Activated CD8-positive, alpha-beta memory T cell treated with anti-CD3 and anti-CD28 coated beads, Interleukin-2, amount 50 U/mL, for 24 hours (primary cell): Measurements from ENCODE around the gene ARHGAP28.
"Not testable (repeated sequence)": the region's sequence is repeated elsewhere in the genome, so short reads cannot be mapped to it uniquely, and the experiment has no call there.

Source experiments
- DNase-seq: peaks from one replicate; pipeline ENCODE4 v3.0.0-alpha.2; 2020; ENCODE audit errors: extremely low read depth

ARHGAP28 gene

DNA sequence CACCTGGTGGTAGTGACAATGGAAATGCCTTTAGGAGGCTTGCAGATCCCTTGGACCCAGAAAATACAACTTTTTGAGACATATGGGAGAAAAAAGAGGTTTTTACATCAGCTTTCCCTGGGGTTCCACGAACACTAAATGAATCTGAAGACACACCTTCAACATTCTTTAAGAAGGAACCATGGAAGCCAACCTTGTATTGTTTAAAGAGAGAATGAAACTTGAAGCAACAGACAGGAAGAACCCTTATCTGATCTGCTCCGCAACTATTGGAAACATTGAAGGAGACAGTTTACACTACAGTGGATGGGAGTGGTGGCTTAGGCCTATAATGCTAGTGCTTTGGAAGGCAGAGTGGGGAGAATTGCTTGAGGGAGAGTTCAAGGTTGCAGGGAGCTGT is 197.6 kb downstream of the ARHGAP28 start:
- no peak for DNase-seq

DNA sequence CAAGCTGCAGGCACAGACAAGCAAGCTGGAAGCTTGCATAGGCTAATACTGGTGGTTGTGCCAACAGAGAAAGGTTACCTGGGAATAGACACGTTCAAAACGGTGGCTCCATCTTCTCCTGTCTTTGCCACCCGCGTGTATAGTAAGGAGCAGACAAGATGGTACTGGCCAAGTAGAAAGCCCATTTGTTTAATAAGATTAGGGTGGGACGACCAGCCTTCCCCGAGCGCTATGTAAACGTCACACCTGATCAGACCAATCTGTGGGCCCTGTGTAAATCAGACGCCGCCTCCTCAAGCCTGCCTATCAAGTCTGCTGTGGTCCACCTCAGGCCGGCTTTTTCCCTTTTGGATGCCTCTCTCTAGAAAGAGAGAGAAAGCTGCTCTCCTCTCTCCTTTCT is 198.8 kb downstream of the ARHGAP28 start:
- no peak for DNase-seq

DNA sequence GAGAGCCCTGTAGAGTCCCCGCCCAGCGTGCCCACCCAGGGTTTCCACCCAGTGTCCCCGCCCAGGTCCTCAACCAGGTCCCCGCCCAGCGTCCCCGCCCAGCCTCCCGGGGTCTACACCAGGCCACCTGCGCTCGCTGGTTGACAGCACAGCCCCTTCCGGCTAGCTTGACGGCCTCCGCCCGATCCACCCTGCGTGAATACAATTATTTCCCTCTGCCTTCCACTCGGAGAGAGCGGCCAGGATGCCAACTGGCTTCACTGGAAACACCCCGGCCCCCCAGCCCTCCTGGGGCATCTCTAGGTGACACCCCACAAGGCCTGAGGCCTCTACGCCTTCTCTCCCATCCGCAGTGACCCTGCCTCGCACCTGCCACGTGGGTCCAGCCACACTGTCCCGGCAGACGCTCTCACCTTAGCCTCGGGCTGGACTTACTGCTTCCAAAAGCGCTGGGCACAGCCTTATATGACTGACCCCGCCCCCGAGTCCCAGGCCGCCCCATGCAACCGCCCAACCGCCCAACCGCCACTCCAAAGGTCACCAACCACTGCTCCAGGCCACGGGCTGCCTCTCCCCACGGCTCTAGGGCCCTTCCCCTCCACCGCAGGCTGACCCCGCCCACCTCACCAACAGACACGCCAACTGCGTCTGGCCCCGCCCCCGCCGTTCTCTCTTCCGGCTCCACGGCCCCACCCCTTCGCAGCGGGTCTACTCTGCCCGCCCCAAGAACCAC is 200.0 kb downstream of the ARHGAP28 start:
- DNase-seq, result no peak

DNA sequence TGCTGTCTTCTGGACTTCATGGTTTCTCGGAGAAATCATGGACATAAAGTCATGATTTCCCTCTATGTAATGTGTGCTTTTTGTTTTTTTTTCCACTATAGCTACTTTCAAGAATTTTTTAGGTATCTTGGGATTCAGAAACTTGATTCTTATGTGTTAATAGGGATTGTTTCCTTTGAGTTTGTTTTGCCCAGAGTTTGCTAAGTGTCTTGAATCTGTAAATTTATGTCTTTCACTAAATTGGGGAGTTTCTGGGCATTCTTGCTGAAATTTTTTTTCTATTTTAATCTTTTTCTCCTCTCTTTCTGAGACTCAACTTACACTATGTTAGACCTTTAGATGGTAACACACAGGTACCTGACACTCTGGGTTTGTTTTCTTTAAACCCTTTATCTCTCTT is 205.3 kb downstream of the ARHGAP28 start:
- DNase-seq, result no peak

DNA sequence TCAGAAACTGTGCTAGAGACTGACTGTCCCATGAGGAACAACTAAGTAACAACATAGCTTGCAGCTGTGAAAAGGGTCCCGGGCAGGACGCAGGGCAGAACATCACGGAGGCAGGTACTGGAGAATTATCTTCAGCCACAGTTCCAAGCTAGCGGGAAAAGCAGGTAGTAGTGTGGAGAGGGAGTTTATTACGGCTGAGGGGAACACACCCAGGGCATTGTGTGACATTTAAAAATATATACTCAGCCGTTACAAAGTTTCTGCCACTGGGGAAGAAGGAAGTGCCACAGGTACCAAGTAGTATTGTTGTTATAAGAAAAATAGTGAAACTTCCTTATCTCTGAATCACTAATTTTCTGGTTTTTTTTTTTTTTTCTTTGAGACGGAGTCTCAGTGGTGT is 208.5 kb downstream of the ARHGAP28 start:
- DNase-seq, result no peak

DNA sequence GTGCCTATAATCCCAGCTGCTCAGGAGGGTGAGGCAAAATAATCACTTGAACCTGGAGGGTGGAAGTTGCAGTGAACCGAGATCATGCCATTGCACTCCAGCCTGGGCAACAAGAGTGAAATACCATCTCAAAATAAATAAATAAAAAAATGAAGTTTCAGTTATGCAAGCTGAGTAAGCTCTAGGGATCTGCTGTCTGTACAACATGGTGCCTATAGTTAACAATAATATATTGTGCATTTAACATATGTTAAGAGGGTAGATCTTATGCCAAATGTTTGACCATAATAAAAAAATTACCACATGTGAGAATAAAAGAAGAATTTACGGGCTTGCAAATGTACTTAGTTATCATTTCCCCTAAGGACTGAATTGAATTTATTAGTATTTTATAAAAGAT is 208.9 kb downstream of the ARHGAP28 start:
- DNase-seq, result not testable (repeated sequence)

DNA sequence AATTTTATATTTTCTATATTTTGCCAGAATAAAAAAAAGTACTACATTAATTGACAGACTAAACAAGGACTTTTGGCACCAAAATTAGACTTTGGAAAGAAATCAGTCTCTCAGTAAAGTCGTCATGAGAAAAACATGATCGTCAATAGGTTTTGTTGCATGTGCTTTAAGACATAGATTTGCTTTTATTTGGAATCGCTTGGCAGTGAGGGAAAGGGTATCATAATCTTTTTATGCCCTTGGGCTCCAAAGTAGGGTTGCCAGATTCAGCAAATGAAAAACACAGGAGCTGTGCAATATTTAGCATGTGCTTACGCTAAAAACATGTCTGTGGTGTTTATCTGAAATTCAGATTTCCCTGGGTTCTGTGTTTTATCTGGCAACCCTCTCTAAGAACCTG is 210.5 kb downstream of the ARHGAP28 start:
- no peak for DNase-seq

DNA sequence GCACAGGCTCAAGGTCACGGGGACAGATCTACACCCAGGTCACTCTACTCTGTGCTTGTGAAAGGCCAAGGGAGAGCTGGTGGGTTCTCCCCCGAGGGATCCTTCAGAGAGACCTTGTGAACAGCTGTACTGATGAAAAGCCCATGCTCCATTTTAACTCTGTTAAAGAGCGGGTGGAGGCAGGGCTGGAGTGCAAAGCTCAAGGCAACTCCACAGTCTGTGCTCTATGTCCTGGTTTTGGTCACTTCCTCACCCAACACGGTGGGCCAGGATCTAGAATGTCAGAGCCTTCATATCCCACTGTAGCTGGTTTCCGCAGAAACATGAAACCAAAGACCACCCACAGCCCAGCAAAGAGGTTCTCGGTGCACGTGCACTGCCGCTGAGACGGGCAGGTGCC is 210.9 kb downstream of the ARHGAP28 start:
- no peak for DNase-seq

DNA sequence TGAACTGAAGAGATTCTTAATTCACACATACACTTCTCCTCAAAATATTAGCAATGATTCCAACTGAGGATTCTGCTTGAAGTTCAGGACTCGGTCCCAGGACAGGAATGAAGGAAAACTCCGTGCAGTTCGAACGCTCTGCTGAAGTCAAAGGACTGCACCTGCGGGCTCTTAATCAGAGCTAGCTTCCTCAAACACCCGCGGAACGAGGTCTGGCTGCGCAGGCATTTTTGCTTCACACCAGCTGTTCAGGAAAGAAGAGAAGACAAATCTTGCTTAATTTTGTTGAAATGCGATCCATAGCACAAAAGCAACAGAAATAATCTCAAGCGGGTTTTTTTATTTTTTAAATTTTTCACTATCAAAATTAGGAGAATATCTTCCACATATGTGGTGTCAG is 212.5 kb downstream of the ARHGAP28 start:
- no peak for DNase-seq

DNA sequence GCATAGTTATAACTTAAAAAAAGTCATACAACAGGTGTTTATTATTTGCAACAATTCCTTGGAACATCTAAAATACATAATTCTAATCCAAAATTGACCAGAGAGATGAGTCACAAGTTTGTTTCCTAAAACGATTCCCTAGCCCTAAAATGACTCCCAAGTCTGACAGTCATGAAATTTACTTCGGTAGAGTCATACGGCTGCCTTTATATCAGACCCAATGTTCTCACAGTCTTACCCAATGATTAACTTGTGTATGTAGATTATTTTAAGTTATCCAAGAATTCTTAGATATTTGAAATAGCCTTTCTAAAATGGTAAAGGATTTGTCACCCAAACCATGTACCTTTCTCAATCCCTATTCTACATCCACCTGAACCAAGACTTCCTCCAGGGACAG is 213.2 kb downstream of the ARHGAP28 start:
- DNase-seq, result no peak

DNA sequence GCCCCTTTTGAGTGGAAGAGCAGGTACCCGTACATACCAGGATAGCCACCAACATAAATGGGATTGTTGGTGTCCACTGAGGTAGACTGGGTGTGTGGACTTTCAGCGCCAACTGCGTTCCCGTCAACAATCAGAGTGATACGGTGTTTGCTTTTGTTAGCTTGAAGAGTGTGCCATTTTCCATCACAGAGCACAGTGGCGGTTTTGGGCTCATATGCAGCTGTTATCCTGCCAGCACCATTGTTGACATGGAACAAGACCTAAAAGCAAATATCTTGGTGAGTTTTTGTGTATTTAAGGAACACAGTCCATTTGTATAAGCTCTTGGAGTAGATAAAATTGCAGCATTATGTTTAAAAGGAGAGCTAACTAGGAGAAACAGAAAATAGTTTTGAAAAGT is 213.6 kb downstream of the ARHGAP28 start:
- no peak for DNase-seq

DNA sequence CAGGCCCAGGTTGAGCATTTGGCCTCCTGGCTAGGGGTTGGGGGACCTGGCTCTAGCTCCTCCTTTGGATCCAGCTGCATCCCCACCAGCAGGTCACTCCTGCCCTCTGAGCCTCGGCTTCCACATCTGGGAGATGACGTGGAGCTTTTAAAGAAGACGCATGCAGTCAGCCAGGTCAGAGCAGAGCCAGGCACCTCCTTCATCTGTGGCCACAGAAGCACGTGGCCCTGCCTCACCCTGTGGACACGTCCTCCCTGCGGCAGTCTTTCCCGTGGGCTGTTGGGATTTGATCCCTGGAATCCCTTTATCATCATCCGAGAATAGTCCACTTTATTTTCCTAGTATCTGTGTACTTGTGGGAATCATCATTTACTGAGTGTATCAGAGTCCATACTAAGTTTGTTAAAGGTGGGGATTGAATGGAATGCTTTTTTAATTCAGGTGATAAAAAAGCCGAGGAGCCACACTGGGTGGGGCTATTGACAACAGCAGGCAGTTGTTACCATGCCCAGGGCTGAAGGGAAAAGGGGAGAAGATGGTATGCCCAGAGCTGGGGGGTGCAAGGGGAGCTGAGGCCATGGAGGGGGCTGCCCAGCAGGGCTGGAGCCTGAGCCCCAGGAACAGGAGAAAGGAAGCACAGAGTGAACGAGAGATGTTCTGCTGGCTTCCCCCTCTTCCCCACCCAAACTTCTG is 218.0 kb downstream of the ARHGAP28 start:
- DNase-seq, result no peak

DNA sequence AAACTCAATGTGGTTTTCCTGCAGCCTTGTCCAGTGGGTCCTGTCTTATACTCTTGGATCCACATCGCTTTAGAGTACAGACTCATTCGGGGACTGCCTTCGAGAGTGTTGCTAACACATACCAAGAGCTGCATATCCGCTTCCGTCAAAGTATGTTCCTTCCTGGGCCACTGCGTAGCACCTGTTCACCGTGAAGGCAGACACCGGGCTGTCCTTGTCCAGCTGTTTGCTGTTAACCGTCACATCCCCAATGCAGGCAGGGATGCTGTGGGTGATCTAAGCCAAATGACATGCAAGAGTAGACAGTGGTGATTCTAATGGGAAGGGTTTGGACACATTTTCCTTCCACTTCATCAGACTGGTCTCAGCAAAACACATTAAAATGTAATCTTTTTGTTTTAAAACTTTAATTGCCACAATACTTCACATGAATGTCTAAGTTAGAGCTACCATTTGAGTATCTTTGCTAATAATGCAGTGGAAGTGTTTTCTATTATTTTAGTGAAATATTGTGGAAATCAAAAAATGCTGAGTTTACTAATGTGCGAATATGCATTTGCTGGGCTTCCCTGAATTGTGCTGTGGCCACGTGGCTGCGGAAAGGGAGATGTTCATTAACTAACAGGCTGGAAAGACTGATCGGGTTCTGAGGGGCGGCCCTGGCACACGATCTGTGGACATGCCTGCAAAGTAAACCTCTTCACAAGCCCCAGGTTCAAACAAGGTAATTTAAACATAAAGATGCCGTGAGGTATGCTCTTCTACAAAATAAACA is 219.0 kb downstream of the ARHGAP28 start:
- no peak for DNase-seq

DNA sequence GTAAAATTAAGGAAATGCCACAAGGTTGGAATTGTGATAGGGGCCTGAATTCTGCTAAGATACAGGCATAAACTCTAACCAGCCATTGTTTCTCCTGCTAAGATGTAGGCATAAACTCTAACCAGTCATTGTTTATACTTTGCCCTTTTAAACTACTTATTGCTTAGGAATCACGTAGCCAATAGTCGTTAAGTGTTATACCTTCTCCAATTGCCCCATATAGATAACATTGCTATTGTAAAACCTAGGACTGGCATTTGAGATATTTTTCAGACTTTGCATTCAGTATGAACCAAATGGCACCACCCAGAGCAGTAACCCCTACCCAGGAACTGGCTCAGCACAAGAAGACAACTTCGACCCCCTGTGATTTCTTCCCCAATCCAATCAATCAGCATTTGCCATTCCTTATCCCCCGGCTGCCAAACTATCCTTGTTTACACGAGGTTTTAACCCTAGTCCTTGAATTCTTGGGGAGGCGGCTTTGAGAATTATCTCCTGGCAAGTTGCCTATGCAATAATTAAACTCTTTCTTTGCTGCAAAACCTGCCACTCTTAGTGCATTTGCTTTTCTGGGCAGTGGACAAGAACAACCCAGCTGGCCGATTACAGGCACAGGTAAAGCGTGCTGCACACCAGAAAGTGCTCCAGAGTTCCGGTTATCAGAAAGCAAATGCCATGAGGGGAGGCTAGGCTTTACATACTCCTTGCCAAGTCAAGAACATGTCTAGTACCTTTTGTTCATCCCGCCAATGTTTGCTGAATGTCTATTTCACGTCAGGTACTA is 220.5 kb downstream of the ARHGAP28 start:
- DNase-seq, result no peak

DNA sequence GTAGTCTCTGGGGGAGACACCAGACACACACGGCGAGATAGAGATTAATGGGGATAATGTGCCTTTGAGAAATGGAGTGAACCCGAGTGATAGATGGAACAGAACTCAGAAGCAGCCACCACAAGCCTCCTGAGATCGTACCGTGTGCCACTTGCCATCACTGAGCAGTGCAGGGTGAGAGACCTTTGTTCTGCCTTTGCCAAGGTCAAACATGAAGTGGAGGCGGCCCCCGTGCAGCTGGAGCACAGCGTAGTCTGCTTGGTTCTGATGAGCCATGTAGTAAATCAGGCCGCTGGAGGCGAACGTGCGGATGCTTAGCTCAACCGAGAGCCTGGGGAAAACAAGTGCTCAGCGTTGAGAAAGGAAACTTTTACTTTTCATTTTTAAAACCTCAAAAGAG is 221.1 kb downstream of the ARHGAP28 start:
- no peak for DNase-seq

DNA sequence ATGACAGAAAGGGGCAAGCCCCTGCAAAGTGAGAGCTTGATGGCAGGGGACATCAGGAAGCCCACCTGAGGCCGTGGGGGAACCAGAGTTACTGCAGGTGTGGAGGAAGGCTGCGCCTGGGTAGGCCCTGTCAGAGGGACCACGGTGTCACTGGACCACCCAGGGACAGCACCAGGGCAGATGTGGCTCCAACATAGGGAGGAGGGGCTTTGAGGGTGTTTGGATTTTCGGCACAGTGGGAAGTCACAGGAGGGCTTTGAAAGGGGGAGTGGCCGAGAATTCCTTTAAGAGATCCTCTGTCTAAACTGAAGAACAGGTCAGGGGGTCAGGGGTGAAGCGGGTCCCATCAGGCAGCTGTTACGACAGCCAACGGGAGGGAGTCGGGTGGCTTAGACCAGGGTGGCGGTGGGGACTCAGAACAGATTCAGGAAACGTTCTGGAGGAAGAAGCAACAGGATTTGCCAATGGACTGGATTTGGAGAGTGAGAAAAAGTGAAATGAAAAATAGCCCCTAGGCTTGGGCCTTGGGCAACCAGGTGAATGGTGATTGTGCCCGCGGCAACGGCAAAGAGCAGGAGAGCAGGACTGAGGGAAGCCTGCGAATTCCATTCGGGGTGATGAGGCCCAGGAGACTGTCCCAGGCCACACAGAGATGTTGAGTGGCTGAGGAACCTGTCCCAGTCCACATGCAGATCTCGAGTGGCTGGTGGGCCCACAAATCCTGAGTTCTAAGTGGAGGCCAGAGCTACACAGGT is 222.0 kb downstream of the ARHGAP28 start:
- no peak for DNase-seq

DNA sequence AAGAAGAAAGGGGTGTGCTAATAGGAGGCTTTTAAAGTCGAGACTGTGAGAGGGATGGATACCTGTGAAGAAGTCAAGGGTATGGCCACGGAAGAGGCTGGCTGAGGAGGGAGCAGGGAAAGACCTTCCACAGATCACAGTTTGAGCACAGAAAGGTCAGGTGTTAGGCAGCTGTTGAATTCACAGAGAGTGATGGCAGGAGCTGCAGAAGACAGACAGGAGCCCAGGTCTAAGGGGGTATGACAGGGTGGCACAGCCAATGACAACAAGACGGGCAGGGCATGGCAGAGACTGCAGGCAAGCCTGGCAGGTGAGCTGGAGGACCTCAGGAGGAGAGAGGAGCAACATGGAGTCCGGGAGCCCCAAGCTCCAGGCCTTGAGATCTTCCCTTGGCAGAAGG is 225.0 kb downstream of the ARHGAP28 start:
- DNase-seq, result no peak

DNA sequence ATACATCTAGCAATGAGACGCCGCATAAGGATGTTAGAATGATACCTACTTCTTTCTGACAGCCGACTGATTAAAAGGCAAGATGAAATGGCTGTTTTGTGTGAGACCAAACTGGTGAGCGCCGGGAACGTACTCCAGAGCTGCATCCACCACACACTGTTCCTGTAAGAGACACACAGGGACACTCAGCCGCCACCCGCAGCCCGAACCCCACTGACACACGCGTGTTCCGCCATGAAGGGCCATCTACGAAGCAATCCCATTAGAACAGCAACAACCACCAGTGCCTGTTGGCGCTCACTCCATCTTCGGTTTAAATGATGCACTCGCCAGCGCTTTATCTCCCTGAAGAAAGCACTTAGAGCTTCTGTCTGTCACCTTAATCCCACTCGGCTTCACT is 225.8 kb downstream of the ARHGAP28 start:
- no peak for DNase-seq

DNA sequence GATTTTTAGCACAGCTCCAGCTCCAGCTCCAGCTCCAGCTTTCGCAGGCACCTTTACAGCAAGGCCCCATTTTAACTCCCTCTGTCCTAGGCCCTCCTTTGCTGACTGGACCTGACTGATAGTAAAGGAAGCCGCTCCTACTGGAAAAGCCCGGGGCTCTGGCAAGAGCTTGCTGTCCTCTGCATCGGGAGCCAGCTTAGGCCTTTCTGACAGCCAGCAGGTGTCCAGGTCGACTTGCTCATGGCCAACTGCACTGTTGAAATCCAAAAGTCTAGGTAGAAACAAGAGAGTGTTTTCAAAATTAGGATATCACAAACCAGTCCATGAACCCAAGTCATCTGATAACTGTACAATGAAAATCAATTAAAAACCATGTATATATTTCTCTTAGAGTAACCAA is 227.0 kb downstream of the ARHGAP28 start:
- no peak for DNase-seq

DNA sequence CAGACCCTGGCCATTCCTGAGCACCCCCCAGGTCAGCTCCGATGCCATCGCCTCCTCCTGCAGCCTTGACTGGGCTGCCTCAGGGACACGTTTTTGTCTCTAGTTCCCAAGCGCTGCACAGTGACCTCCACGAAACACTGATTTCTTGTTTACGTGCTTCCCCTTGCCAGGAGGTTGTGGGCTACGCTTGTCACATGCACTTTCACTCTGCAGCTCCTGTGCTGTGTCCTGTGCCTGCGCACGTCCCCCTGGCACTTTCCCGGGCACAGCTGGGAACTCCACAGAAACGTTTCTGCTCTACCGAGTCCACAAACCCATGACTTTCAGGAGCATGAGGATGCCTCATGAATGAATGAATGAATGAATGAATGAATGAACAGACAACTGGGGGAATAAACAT is 227.5 kb downstream of the ARHGAP28 start:
- no peak for DNase-seq

DNA sequence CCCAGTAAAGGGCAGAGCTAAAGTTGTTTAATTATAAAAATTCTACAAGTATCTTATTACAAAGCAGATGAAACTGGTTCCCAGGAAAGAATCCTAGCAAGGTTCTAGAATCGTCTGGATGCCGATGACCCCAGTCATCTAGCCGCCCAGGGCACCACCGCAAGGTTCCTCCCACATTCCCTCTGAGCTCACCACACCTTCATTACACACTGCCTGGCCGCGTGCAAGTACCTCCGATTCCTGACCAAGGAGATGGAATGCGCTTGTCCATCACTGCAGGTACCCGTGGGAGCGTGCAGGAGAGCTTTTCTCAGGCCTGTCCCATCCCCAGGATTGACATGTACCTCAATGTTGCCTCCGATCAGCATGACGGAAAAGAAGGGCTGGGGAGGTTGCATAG is 229.6 kb downstream of the ARHGAP28 start:
- no peak for DNase-seq
